Esophagus mucosa (tissue), 1 donor: ENCODE measurements around the gene NLRC5. TPM values are rescaled to one million over a fixed set of nuclear protein-coding genes. Genes with fewer than 3 reads are reported as not detected.

Experiments
- ATAC-seq: fragments of 200-7000 bp; cut with Tn5 transposase; one replicate; pipeline ENCODE4 v1.9.1; 2020
- total RNA-seq: library from RNA; stranded (reverse); gene quantifications from one replicate; pipeline ENCODE4 v1.2.4, GENCODE V29; 2023
- donor health status: DM: yes; HTN: yes; CAD: no.

Gene NLRC5
- total RNA-seq, 1 donor from 2014 or later = 13.0 TPM

DNA sequence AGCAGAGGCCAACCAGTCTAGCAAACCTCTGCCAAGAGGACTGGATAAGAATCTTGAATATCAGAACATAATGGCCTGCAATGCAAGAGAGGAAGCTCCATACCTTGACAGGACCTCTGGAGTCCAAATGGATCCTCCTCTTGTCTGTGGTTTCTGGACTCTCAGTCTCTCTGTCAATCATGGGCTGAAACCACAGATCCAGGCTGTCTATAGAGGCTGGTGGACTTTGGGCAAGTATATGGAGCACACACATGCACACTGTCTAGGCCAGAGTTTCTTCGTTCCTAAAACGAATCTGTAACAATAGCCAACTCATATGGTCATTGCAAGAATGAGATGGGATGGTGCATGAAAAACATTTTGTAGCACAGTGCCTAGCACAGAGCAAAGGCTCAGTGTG is 37.7 kb downstream of the NLRC5 start:
- no peak for ATAC-seq

- peak; percentile 11 for ATAC-seq
Observed at GRCh38 chr16:57028086-57028485, 38.7 kb downstream of the NLRC5 start.

- peak; percentile 51 for ATAC-seq
Observed at GRCh38 chr16:57029161-57030160, 40.1 kb downstream of the NLRC5 start.

- no peak for ATAC-seq
Observed at GRCh38 chr16:57030346-57030902, 41.1 kb downstream of the NLRC5 start.

- ATAC-seq = no peak
Observed at GRCh38 chr16:57031156-57031555, 41.8 kb downstream of the NLRC5 start.

- ATAC-seq = no peak
Observed at GRCh38 chr16:57032346-57032745, 43.0 kb downstream of the NLRC5 start.

- no peak for ATAC-seq
Observed at GRCh38 chr16:57032931-57033330, 43.6 kb downstream of the NLRC5 start.

GRCh38 chr16:57036315-57036714 is 47.0 kb downstream of the NLRC5 start:
- no peak for ATAC-seq

- ATAC-seq = no peak
Observed at GRCh38 chr16:57036945-57037344, 47.6 kb downstream of the NLRC5 start.

- ATAC-seq = no peak
Observed at GRCh38 chr16:57038166-57038565, 48.8 kb downstream of the NLRC5 start.

DNA sequence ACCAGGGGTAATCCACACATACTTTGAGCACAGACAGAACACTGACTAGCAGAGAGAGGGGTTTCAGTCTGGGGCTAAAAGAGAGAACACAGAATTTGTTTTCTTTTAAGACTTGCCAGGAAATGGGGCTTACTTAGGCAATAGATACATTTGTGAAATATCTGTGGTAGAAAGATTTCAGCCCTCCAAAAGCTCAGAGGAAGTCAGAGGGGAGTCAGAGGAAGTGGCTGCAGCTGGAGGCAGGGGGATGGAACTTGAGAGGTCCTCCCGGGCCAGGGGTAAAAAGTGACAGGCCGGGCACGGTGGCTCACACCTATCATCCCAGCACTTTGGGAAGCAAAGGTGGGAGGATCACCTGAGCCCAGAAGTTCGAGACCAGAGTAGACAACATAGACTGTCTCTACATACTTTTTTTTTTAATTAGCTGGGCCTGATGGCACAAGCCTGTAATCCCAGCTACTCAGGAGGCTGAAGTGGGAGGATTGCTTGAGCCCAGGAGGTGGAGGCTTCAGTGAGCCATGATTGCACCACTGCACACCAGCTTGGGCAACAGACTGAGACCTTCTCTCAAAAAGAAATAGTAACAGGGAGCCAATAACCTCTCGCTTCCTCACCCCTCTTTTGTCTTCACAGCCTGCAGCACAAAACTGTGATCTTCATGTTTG is 49.9 kb downstream of the NLRC5 start:
- no peak for ATAC-seq

- ATAC-seq = peak; percentile 22
Observed at GRCh38 chr16:57041182-57042156, 52.1 kb downstream of the NLRC5 start.

DNA sequence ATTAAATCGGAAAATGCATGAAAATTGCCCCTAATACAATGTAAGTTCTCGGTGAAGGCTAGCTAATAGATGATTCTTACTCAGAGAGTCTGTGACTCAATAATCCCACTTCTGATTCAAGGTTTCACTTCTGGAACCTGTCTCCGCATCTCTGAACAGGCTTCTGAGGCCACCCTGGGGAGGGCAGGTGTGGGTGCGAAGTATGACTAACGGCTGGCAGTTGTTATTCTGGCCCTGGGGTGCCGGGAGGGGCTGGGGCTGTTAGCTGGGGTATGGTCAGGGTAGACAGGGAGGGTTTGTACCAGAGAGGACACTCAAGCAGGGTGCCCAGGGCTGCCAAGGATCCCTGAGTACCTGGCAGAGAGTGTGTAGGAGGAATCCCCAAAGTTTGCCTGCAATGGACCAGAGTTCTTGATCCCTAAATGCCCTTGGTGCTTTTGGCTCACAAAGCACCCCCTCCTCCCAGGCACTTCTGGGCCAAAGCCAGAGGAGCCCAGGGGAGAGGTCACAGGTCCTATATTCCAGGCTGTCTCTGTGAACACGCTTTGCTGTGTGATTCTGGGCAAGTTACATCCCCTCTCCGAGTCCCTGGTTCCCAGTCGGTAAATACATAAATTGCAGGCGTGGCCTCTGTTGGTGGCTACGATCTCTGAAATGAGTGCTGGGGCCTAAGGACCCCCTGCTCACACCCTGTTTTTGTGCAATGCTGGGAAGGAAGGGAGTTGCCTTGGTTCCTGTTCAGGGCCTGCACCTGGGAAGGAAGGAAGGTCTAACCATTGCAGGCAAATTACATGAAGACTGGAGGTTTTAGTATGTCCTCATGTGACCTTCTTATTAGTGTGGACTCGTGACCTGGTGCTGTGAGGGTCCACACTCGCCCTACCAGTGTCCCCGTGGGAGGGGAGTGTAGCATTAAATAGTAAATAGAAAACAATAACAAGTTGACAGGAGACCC is 53.1 kb downstream of the NLRC5 start:
- peak; percentile 83 for ATAC-seq

- no peak for ATAC-seq
Observed at GRCh38 chr16:57043248-57043647, 53.9 kb downstream of the NLRC5 start.

GRCh38 chr16:57044931-57045693 is 55.8 kb downstream of the NLRC5 start:
- ATAC-seq = no peak

DNA sequence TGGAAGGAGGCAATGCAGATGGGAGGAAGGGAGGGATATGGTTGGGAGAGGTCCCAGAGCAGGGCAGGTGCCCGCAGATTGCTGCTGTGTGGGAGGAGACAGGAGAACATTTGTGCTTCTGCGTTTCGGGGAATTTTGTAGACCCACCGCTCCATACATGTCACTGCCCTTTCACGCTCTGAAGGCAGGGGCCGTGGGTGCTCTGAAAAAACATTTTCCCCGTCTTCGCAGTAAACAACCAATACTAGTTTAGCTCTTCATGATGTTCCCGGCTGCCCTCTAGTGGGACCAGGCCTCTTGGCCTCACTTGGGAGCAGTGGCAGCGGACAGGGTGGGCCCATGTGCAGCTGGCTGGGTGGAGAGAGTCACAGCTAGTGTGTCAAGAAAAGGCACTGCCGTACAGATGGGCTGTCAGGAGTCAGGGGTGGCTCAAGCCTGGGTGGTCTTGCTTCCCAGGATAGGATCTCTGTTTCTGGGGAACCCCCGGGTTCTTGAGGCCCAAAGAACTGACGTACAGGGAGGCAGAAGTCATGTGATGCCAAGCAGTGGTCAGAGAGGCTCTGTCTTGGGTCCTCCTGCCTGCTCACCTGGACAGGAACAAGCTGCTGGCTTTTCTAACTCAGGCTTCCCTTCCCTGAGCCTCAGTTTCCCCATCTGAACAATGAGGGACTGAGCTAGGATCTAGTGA is 56.5 kb downstream of the NLRC5 start:
- peak; percentile 9 for ATAC-seq

- ATAC-seq = no peak
Observed at GRCh38 chr16:57048095-57048494, 58.7 kb downstream of the NLRC5 start.

DNA sequence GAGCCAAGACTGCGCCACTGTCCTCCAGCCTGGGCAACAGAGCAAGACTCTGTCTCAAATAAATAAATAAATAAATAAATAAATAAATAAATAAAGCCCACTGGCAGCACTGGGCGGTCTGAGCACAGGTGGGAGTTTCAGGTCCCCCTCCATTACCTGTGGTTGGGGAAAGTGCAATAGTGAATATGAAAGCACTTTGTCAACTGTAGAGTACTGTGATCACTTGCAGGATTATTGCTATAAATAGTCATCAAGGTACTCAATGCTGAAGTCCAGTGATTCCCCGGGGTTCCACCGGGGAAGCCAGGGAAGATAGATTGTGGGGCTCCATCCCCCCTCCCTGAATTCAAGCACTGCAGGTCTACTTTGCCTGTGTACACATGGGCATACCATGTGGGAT is 60.3 kb downstream of the NLRC5 start:
- no peak for ATAC-seq

- ATAC-seq = no peak
Observed at GRCh38 chr16:57051696-57052228, 62.4 kb downstream of the NLRC5 start.
